WI38 (cell line): Measurements from ENCODE around the gene PROB1.

Source experiments
- H3K4me3 ChIP-seq: 2 replicates; pipeline ENCODE4 v1.5.1; 2011; ENCODE audit warnings: low read depth, mild to moderate bottlenecking, control low read depth, low read length
- TF ChIP-seq, protein P1 (sequence below): IDR thresholded peaks from 2 replicates; pipeline ENCODE4 v1.5.1; 2012; ENCODE audit warnings: low read depth, mild to moderate bottlenecking, control low read depth, low read length

The PROB1 gene

DNA sequence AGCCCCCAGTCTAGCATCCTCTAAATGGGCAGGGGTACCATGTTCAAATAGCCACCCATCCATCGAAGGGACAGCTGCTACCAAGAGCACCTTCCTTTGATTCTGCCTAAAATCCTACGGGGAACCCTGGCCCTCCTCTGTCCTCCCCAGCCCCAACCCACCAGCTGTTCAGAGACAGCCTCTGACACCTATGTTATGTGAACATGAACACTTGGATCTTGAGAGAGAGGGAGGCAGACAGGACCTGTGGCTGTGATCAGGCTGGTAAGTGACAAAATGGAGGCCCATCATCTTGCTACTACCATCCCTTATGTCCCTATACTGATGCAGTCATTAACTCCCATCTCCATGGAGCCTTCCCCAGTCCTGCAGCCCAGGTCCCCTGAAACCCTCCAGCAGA lies 20.0 kb downstream of the PROB1 start:
- TF ChIP-seq, protein P1, sequence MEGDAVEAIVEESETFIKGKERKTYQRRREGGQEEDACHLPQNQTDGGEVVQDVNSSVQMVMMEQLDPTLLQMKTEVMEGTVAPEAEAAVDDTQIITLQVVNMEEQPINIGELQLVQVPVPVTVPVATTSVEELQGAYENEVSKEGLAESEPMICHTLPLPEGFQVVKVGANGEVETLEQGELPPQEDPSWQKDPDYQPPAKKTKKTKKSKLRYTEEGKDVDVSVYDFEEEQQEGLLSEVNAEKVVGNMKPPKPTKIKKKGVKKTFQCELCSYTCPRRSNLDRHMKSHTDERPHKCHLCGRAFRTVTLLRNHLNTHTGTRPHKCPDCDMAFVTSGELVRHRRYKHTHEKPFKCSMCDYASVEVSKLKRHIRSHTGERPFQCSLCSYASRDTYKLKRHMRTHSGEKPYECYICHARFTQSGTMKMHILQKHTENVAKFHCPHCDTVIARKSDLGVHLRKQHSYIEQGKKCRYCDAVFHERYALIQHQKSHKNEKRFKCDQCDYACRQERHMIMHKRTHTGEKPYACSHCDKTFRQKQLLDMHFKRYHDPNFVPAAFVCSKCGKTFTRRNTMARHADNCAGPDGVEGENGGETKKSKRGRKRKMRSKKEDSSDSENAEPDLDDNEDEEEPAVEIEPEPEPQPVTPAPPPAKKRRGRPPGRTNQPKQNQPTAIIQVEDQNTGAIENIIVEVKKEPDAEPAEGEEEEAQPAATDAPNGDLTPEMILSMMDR = no peak
- no peak overlapping the region for H3K4me3 ChIP-seq

DNA sequence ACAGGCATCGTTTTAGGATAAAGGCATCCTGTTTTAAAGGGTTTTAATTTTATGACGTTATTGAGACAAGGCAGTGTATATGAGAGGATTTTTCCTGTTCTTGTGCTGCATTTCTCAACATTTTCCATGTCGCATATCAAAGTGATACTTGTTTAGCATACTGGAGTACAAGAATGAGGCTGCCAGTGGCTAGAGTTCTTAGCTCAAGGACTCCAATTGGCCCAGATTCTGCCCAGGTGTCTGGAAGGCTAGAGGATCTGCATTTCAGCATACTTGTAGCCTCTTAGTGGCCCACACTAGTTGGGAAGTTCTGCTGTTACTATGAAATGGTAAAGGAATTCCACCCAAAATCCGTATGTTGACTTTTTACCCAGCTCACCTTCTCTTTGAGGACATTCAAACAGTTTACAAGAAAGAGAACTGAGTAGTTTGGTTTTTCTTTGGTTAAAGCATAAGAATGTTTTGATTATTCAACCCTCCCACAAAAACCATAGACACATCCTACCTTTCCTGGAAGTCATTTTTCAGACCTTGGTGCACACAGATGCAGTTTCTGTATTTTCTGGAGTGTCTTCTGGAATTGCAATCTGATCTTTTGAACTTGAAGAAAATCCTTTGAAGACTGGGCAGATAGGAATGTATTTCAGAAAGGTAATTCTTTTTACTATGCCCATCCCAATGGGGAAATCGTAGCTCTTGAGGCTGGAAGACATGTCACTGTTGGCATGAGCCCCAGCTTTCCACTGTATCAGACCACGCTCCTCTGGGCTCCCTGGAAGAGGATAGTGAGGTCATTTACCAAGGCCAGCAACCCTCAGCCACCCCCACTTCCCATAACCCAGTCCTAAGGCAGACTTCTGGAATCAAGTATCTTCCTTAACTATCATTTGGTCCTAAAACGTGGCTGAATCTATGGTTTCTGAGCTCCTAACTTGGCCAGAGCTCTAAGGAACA lies 23.1 kb downstream of the PROB1 start:
- H3K4me3 ChIP-seq = no peak overlapping the region
- TF ChIP-seq, protein P1 = no peak

DNA sequence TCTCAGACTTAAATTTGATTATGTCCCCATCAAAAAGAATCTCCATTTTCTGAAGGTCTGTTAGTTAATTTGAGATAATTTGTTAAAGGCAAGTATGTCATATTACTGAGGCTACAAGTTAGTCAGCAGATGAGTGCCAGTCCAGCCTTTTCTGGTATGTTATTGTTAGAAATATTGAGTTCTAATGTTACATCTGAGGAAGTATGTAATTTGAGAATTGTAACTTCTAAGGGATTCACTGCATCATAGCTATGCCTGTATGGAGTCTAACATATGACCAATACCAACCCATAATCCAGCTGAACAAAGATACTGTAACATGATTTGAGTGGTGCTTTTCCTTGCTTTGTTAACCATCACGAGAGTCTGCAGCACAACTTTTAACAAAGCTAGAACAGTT lies 25.7 kb downstream of the PROB1 start:
- no peak overlapping the region for H3K4me3 ChIP-seq
- TF ChIP-seq, protein P1 = no peak

DNA sequence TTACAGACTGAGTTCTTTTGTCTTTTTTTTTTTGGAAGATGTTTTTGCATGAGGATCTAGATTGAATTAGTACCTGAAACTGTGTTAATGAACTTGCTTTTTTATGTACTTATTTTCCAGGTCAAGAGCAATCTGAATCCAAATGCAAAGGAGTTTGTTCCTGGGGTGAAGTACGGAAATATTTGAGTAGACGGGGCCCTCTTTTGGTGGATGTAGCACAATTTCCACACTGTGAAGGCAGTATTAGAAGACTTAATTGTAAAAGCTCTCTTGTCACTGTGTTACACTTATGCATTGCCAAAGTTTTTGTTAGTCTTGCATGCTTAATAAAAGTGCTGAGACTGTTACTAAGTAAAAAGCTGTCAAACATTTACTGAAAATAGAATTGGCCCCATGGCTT lies 26.3 kb downstream of the PROB1 start:
- TF ChIP-seq, protein P1 = no peak
- no peak overlapping the region for H3K4me3 ChIP-seq

DNA sequence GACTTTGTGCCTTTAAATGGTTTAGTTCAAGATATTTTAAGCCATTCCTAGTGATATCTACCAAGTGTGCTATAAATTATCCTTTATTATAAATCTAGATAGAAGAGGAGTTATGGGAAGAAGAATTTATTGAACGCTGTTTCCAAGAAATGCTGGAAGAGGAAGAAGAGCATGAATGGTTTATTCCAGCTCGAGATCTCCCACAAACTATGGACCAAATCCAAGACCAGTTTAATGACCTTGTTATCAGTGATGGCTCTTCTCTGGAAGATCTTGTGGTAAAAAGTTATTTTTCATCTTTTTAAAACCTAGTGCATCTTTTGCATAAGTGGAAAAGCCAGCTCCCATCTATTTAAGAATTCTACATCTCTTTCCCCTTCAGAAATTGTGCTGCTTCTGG lies 30.4 kb downstream of the PROB1 start:
- TF ChIP-seq, protein P1 = no peak

DNA sequence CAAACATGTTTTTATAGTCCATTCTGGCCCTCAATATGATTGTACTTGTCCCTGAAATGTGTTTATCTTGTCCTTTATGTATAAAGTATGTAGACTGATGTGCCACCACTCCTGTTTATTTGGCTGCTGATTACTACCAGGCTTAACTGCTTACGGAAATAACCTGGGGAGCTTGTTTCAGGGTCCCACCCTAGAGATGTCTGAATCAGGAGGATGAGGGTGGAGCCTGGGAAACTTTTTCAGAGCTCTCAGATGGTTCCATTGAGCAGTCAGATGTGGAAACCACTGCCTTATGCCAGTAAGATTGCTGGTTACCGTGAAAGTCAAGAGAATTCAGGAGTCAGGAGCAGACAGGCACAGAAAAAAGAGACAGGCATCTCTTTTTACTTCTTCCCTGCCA lies 31.0 kb downstream of the PROB1 start:
- no peak overlapping the region for H3K4me3 ChIP-seq
- TF ChIP-seq, protein P1 = no peak

More for the DNA sequence above, 30.4 kb downstream of the PROB1 start:
- no peak overlapping the region for H3K4me3 ChIP-seq

DNA sequence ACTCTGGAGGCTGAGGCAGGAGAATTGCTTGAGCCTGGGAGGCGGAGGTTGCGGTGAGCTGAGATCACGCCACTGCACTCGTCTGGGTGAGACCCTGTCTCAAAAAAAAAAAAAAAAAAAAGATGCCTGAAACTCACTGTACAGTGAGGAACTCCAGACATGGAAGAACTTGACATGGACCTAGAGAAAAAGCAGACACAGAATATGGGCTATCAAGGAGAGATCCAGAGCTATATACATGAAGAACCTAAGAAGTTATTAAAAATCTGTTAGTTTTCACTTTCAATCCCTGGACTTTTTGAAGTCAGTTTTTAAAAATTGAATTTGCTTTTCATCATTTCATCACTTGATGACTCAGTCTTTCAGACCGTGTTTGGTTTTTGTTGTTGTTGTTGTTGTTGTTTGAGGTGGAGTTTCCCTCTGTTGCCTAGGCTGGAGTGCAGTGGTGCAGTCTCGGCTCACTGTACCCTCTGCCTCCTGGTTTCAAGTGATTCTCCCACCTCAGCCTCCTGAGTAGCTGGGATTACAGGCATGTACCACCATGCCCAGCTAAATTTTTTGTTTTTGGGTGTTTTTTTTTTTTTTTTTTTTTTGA lies 33.0 kb downstream of the PROB1 start:
- no peak overlapping the region for H3K4me3 ChIP-seq
- TF ChIP-seq, protein P1 = no peak
